Mucosa of descending colon (tissue), 3 donors: Measurements from ENCODE around the gene CD37. TPM values are rescaled to one million over a fixed set of nuclear protein-coding genes. Genes with fewer than 3 reads are reported as not detected.

Source experiments
- ATAC-seq: fragments of 200-7000 bp; cut with Tn5 transposase; one replicate; pipeline ENCODE4 v1.9.1; 2020; ENCODE audit warnings: mild to moderate bottlenecking, moderate library complexity
- DNase-seq, 3 donors: peaks; one replicate each; pipeline ENCODE4 v3.0.0-alpha.2; 2020
- H3K36me3 ChIP-seq: fragments of 200-600 bp; one replicate; pipeline ENCODE4 v1.8.0; 2021; ENCODE audit warnings: low read depth, mild to moderate bottlenecking
- H3K4me1 ChIP-seq: fragments of 200-600 bp; one replicate; pipeline ENCODE4 v1.8.0; 2021; ENCODE audit warnings: low read depth, mild to moderate bottlenecking
- H3K4me3 ChIP-seq: fragments of 200-600 bp; one replicate; pipeline ENCODE4 v1.8.0; 2021; ENCODE audit warnings: mild to moderate bottlenecking
- H3K9me3 ChIP-seq: fragments of 200-600 bp; one replicate; pipeline ENCODE4 v1.8.0; 2021; ENCODE audit warnings: mild to moderate bottlenecking
- intact Hi-C, 2 donors: fragments of 100-400 bp; cut with DNase I in 1 of 2; cut with micrococcal nuclease in 1 of 2; formaldehyde crosslinking; loops; one replicate each; pipeline versions ENCODE4 v1.11.0 to v1.11.1; 2022; cut with DNase I, micrococcal nuclease
- total RNA-seq, 3 donors: library from RNA; stranded (reverse); fragmentation: NEBNext Ultra II Directional in 2 of 3; extraction: Animal tissue kit (Norgen Biotek cat#: 25700) in 2 of 3; gene quantifications; one replicate each; pipeline versions ENCODE4 v1.2.1 to v1.2.4, GENCODE V29; 2021 to 2023
- TF ChIP-seq, protein P1 (sequence below): fragments of 200-600 bp; IDR thresholded peaks from one replicate; pipeline ENCODE4 v1.8.0; 2022; ENCODE audit warnings: antibody characterized with exemption, mild to moderate bottlenecking
- donor health status: DM: no; HTN: no; CAD: no; lungs with moderate emphysema.
- donor health status: DM: no; HTN: no; CAD: no.
- donor health status: DM: no; HTN: yes; CAD: no.

The CD37 gene
- total RNA-seq, 3 donors from 2014 or later, result 5.6 to 11.2 (median 10.1) TPM

DNA sequence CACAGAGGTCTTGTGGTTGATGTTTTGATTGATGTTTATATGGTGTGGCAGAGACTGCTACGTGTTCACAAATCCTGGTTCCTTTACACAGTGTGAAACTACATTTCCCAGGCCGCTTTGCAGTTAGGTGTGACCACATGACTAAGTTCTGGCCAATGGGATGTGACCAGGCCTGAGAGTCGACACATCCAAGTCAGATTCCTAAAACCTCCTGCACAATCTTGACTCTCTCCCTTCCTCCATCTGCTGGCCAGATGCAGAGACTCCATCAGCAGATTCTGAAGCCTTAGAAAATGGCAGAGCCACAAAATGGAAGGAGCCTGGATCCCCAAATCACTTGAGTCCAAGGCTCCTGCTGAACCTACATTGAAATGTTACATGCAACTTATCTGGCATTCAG, 12.6 kb downstream of the CD37 start:
- Histone ChIP-seq H3K9me3 (no peaks in the 10 kb centered on the region), H3K4me1 (no peaks in the 10 kb centered on the region), H3K36me3 (no peaks in the 10 kb centered on the region), H3K4me3 (no peak overlapping the region)
- DNase-seq, result peak in 1 of 3 donors; percentile 40
- TF ChIP-seq, protein P1, sequence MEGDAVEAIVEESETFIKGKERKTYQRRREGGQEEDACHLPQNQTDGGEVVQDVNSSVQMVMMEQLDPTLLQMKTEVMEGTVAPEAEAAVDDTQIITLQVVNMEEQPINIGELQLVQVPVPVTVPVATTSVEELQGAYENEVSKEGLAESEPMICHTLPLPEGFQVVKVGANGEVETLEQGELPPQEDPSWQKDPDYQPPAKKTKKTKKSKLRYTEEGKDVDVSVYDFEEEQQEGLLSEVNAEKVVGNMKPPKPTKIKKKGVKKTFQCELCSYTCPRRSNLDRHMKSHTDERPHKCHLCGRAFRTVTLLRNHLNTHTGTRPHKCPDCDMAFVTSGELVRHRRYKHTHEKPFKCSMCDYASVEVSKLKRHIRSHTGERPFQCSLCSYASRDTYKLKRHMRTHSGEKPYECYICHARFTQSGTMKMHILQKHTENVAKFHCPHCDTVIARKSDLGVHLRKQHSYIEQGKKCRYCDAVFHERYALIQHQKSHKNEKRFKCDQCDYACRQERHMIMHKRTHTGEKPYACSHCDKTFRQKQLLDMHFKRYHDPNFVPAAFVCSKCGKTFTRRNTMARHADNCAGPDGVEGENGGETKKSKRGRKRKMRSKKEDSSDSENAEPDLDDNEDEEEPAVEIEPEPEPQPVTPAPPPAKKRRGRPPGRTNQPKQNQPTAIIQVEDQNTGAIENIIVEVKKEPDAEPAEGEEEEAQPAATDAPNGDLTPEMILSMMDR, result no peak
- intact Hi-C loops, result no loop called here
- peak; percentile 72 for ATAC-seq

DNA sequence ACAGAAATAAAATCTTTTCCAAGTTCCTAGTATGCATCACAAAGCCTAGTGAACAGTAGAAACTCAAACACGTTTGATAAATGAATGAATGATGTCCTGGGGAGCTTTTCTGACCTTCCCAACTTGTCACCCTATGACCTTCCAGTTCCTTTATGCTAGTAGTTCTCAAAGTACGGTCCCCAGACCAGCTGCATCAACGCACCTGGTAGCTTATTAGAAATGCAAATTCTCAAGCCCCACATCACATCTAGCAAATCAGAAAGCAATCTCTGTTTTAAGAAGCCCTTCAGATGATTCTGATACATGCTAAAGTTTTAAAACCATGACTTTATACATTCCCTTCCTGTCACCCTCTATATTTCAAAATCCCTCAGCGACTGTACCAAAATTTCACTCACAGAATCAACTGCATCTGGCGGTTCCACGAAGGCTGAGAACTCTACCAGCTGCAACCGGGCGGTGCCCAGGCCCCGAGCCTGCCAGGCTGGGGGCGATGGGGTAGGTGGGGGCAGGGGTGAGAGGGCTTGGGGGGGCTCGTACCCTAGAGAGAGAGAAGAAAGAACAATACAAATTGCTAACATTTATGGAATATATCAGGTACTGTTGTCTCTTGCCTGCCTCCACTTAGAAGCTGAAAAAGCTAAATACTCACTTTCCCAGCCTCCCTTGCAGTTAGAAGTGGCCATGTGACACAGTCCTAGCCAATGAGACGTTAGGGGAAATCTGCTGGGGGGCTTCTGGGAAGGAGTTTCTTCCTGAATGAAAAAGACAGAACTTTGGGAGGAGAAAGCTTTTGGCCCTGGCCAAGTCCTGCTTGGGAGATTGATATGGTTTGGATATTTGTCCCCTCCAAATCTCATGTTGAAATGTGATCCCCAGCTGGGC, 13.3 kb downstream of the CD37 start:
- DNase-seq (no peak), ATAC-seq (no peak)
- Histone ChIP-seq H3K9me3 (no peaks in the 10 kb centered on the region), H3K4me3 (no peak overlapping the region), H3K36me3 (no peaks in the 10 kb centered on the region), H3K4me1 (no peaks in the 10 kb centered on the region)
- intact Hi-C loops, result no loop called here
- TF ChIP-seq, protein P1, result no peak

DNA sequence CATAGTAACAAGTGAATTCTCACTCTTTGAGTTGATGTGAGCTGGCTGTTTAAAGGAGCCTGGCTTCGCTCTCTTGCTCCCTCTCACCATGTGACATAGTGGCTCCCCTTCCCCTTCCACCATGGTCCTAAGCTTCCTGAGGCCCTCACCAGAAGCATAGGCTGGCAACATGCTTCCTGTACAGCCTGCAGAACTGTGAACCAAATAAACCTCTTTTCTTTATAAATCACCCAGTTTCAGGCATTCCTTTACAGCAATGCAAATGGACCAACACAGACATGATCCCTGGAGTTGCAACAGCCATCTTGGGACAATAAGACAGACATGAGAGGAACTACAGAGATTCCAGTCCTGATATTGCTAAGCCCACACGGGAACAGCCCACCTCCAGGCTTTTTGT, 14.4 kb downstream of the CD37 start:
- Histone ChIP-seq H3K9me3 (no peaks in the 10 kb centered on the region), H3K4me3 (no peak overlapping the region), H3K36me3 (no peaks in the 10 kb centered on the region), H3K4me1 (no peaks in the 10 kb centered on the region)
- intact Hi-C loops, result no loop called here
- TF ChIP-seq, protein P1, result no peak
- DNase-seq (no peak), ATAC-seq (no peak)

DNA sequence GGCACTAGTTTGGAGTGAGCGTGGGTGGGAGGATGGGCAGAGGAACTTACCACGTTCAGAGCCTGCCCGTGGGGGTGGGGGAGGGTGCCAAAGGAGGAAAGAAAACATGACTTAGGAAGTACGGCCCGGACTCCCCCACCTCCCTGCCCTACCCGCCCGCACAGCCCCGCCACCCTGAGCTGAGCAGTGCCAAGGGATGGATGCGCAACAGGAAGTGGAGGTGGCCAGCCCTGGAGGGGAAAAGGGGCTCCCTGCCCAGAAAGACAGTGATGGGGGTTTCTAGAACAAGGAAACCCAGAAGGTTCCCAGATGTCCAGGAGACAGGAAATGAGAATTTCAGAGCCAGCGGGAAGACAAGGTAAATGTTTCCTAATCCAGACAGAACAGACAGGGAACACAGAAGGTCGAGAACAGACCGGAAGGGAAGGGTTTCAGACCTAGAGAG, 20.7 kb downstream of the CD37 start:
- intact Hi-C loops, result no loop called here
- Histone ChIP-seq H3K4me3 (no peak overlapping the region), H3K4me1 (no peaks in the 10 kb centered on the region), H3K36me3 (no peaks in the 10 kb centered on the region), H3K9me3 (no peaks in the 10 kb centered on the region)
- TF ChIP-seq, protein P1, result no peak
- DNase-seq, result no peak
- no peak for ATAC-seq

DNA sequence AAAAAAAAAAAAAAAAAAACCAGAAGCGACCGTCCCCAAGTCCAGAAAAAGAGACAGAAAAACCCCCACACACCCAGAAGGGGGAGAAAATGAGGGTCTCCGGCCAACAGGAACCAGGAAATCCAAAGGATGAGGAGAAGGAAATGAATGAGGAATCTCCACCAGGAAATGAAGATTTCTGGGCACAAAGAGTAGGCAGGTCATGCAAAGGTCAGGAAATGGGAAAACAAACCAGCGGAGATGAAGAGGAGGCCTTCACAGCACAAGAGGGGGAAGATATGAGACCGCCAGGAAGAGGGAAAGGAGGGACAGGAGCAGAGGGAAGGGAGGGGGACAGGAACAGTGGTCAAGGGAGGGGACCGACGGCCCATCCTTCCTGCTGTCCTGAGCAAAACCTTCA, 21.2 kb downstream of the CD37 start:
- TF ChIP-seq, protein P1, result no peak
- no peaks in the 10 kb centered on the region for H3K36me3 ChIP-seq
- no peak for ATAC-seq

More for the DNA sequence above, 21.2 kb downstream of the CD37 start:
- Histone ChIP-seq H3K4me1 (no peaks in the 10 kb centered on the region), H3K9me3 (no peaks in the 10 kb centered on the region), H3K4me3 (no peak overlapping the region)
- intact Hi-C loops, result no loop called here
- DNase-seq, result no peak
